SU-DHL-6 (cell line): ENCODE results near the gene CTDSPL.

ENCODE experiments used
- H2AFZ ChIP-seq: fragments of 200-600 bp; sonication (generic); 2 replicates; pipeline ENCODE4 v1.6.1; 2014; ENCODE audit warnings: low read depth, mild to moderate bottlenecking, moderate library complexity, mixed read lengths, antibody characterized with exemption, low read length; ENCODE audit not compliant: severe bottlenecking
- H3F3A ChIP-seq: fragments of 200-600 bp; shearing (Covaris generic); 2 replicates; pipeline ENCODE4 v1.6.0; 2016; ENCODE audit warnings: antibody characterized with exemption, mild to moderate bottlenecking; ENCODE audit not compliant: insufficient read depth
- H3K27ac ChIP-seq: fragments of 200-600 bp; sonication (generic); 2 replicates; pipeline ENCODE4 v1.5.1; 2016; ENCODE audit warnings: low read depth, mild to moderate bottlenecking, low read length, moderate library complexity, mixed read lengths
- H3K27me3 ChIP-seq: fragments of 200-600 bp; sonication (generic), shearing (Covaris generic); 2 replicates; pipeline ENCODE4 v1.6.0; 2014; ENCODE audit warnings: mild to moderate bottlenecking, low read length
- H3K36me3 ChIP-seq: fragments of 200-600 bp; sonication (generic); 2 replicates; pipeline ENCODE4 v1.6.1; 2014; ENCODE audit warnings: mild to moderate bottlenecking, low read length, mixed read lengths
- H3K4me2 ChIP-seq: fragments of 300-600, 200-600 bp; shearing (Covaris generic), sonication (generic); 2 replicates; pipeline ENCODE4 v1.6.0; 2014; ENCODE audit warnings: low read length, low read depth, mild to moderate bottlenecking; ENCODE audit not compliant: poor library complexity, severe bottlenecking
- H3K4me3 ChIP-seq: fragments of 200-600 bp; sonication (generic); 2 replicates; pipeline ENCODE4 v1.5.1; 2014; ENCODE audit warnings: antibody characterized with exemption, low read length, mild to moderate bottlenecking, mixed read lengths; ENCODE audit not compliant: insufficient read depth, poor library complexity, severe bottlenecking
- H3K79me2 ChIP-seq: fragments of 200-600 bp; sonication (generic); 2 replicates; pipeline ENCODE4 v1.6.1; 2014; ENCODE audit warnings: mild to moderate bottlenecking, low read length, moderate library complexity; ENCODE audit not compliant: insufficient read depth
- H3K9ac ChIP-seq: fragments of 200-600 bp; sonication (generic); 2 replicates; pipeline ENCODE4 v1.7.0; 2014; ENCODE audit warnings: mild to moderate bottlenecking, low read length
- H3K9me2 ChIP-seq: fragments of 200-600 bp; sonication (generic); replicated peaks from 2 replicates; pipeline ENCODE4 v1.6.1; 2014; ENCODE audit warnings: low read length; ENCODE audit not compliant: insufficient read depth
- H3K9me3 ChIP-seq: fragments of 200-600 bp; sonication (generic); 2 replicates; pipeline ENCODE4 v1.6.1; 2014; ENCODE audit warnings: low read length, mixed read lengths; ENCODE audit not compliant: insufficient read depth
- H4K20me1 ChIP-seq: fragments of 200-600 bp; sonication (generic); 2 replicates; pipeline ENCODE4 v1.6.1; 2014; ENCODE audit warnings: low read depth, mild to moderate bottlenecking, antibody characterized with exemption, low read length, moderate library complexity, mixed read lengths
- CTCF ChIP-seq: fragments of 200-600 bp; sonication (generic); IDR thresholded peaks from one replicate; pipeline ENCODE4 v1.5.1; 2017; ENCODE audit warnings: antibody characterized with exemption, mild to moderate bottlenecking, low read length, moderate library complexity; ENCODE audit not compliant: insufficient read depth, poor library complexity, severe bottlenecking
- EZH2phosphoT487 ChIP-seq: fragments of 200-600 bp; sonication (generic), shearing (Covaris generic); conservative IDR thresholded peaks from 2 replicates; pipeline ENCODE4 v1.6.1; 2018; ENCODE audit warnings: mild to moderate bottlenecking, antibody characterized with exemption, low read length, moderate library complexity, mixed read lengths

CTDSPL gene

GRCh38 chr3:37825744-37826400, 35.8 kb upstream of the CTDSPL start:
- Histone ChIP-seq H3K79me2 (no peaks in the 10 kb centered on the region), H3K9me2 (no peaks in the 10 kb centered on the region), H2AFZ (no peak overlapping the region), H3K9me3 (no peaks in the 10 kb centered on the region), H3F3A (no peaks in the 10 kb centered on the region), H3K27ac (no peak overlapping the region), H3K4me2 (no peak overlapping the region), H3K9ac (no peak overlapping the region), H4K20me1 (no peaks in the 10 kb centered on the region), H3K36me3 (no peaks in the 10 kb centered on the region), H3K4me3 (no peak overlapping the region), H3K27me3 (no peaks in the 10 kb centered on the region)
- TF ChIP-seq CTCF, result no peak
- no peak for TF ChIP-seq EZH2phosphoT487

DNA sequence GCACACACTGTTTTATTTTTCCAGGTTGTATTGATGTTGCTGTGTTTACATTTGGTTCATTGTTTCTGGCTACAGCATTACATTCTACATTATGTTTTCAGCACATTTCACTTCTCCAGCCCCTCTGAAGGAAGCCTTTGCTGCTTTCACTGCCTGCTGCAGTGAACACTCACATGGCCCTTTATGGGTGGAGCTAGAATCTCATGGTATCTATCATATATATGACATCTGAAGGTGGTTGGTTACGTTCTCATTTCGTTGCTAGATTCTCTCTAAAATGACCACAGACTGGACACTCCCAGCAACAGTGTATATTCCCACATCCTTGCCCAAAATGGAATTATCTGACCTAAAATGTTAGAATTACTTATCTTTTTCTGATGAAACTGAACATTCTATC, 35.2 kb upstream of the CTDSPL start:
- Histone ChIP-seq H3K36me3 (no peaks in the 10 kb centered on the region), H3K9me3 (no peaks in the 10 kb centered on the region), H3K4me3 (no peak overlapping the region), H3K9ac (no peak overlapping the region), H3F3A (no peaks in the 10 kb centered on the region), H2AFZ (no peak overlapping the region), H4K20me1 (no peaks in the 10 kb centered on the region), H3K27me3 (no peaks in the 10 kb centered on the region), H3K27ac (no peak overlapping the region), H3K9me2 (no peaks in the 10 kb centered on the region), H3K4me2 (no peak overlapping the region), H3K79me2 (no peaks in the 10 kb centered on the region)
- TF ChIP-seq CTCF (no peak), EZH2phosphoT487 (no peak)

DNA sequence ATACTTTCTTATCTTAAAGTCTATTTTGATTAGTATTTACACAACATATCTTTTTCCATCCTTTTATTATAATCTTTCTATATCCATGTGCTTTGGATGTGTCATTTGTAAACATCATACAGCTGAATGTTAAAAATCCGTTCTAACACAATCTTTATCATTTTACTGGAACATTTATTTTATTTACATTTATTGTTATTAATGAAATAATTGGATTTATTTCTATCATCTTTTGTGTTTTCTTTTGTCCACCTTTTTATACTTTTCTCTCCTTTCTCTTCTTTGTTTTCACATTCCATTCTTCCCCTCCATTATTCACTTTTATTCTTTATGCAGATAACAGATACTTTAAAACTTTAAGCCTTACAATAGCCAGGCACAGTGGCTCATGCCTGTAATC, 34.7 kb upstream of the CTDSPL start:
- H2AFZ ChIP-seq, result no peak overlapping the region
- H4K20me1 ChIP-seq, result no peaks in the 10 kb centered on the region
- H3K9ac ChIP-seq, result no peak overlapping the region
- no peaks in the 10 kb centered on the region for H3K79me2 ChIP-seq
- H3K27ac ChIP-seq, result no peak overlapping the region
- H3K4me3 ChIP-seq, result no peak overlapping the region
- H3F3A ChIP-seq, result no peaks in the 10 kb centered on the region
- H3K9me3 ChIP-seq, result no peaks in the 10 kb centered on the region
- H3K36me3 ChIP-seq, result no peaks in the 10 kb centered on the region
- H3K27me3 ChIP-seq, result no peaks in the 10 kb centered on the region
- H3K9me2 ChIP-seq, result no peaks in the 10 kb centered on the region
- no peak overlapping the region for H3K4me2 ChIP-seq
- TF ChIP-seq CTCF (no peak), EZH2phosphoT487 (no peak)
